Activated T-cell treated with anti-CD3 and anti-CD28 coated beads for 48 hours (primary cell): Measurements from ENCODE around the gene AFAP1.
A peak's percentile ranks its signal among the peaks of the same experiment; 100 is the strongest.

Source experiments
- DNase-seq: peaks from one replicate; pipeline ENCODE4 v3.0.0-alpha.2; 2020; ENCODE audit warnings: low read depth

The AFAP1 gene

DNA sequence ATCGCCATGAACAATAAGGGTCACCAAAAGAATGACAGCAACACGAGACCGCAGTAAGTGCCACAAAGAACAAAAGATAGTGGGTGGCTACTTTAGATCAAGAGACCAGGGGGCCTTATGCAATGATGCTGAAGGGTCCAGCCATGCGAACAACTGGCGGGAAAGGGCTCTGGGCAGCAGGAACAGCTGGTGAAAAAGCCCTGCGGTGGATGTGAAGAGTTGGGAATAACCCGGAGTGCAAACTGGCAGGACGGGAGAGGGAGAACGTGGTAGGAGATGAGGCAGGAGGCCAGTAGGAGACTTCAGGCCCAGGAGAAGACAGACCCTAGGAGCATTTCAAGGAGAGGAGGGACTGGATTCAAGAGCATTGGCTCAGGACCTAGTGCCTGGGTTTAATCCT lies 120.2 kb downstream of the AFAP1 start:
- no peak for DNase-seq

DNA sequence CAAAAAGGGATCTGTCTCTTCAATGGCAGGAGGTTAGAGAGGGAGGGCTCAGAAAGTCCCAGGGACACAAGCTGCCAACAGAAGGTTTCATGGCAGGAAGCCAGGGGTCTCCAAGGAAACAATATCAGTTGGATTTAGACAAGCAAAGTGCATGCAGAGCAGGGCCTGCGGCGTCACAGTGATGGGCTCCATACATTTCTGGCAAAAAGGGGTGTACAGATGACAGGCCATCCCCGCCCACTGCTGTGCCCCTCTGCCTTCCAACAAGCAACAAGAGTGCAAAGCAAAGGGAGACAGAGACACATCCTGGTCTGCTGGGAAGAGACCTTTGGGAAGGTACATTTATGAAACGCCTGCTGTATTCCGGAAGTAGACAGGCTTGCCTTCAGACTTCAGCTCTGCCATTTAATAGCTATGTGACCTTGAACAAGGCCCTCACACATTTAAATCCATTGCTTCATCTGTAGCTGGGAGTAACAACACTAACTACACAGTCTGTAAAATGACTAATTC lies 121.2 kb downstream of the AFAP1 start:
- DNase-seq = no peak

DNA sequence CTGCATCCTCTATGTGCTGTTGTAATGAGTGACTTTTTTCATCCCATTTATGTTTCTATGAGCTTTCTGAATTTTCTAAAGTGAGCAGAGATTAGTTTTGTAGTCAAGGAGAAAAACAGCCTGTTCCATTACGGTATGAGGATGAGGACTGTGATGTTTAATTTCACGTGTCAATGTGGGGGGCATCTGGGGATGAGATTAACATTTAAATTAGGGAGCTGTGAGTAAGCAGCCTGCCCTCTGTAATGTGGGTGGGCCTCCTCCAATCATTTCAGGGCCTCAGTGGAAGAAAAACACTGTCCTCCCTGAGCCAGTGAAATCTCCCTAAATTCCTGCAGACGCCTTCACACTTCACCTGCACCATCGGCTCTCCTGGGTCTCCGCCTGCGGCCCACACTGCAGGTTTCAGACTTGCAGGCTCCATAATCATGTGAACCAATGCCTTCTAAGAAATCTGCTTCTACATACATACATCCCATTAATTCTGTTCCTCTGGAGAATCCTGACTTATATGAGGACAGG lies 121.7 kb downstream of the AFAP1 start:
- DNase-seq = no peak

DNA sequence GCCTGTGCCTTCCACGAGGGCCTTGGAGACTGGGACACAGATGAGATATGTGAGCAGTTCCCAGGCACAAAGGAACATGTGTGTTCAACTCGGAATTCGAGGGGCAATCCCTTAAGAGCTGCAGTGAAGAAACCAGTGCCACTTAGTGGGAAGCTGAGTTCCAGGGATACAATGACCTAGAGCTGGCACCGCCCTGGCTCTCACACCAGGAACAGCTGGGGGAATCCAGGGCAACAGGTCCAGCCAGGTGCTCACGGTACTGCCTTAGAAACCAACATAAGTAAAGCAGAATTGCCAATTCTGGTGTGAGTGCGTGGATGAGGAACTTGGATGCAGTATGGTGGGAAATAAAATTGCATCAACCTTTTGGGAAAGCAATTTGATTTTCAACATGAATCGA lies 122.9 kb downstream of the AFAP1 start:
- DNase-seq = no peak

DNA sequence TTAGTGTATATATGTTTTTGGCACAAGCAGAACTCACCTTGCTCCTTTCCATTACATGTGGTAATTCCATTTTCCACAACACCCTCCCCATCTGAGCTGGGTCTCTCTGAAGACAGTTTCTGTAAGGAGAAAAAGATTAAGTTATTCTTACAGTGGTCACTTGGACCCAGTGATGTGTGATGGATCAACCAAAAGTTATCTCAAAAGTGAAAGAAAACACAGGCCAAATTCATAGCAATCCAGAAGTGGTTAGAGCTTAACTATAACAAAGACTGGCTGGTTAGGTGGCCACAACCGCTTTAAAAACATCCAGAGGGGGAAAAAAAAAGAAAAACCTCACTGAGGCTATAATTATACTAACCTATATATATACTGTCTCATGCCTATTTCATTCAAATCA lies 123.7 kb downstream of the AFAP1 start:
- DNase-seq = no peak

DNA sequence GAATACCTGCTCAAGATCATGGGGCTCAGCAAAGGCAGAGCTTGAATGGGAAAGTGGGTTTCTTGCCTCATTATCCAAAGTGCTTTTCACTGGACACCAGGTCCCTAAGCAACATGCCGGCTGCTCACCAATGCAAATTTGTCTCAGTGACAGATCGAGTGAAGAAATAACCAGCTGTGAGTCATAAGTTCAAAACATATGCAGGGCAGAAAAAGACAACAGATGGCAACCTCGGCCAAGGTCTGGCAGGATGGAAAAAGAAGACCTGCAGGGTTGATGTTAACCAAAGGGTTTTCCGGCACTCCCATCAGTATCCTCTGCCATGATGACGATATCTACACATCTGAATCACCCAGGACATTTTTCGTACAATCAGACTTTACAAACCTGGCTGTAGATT lies 124.1 kb downstream of the AFAP1 start:
- DNase-seq = no peak

DNA sequence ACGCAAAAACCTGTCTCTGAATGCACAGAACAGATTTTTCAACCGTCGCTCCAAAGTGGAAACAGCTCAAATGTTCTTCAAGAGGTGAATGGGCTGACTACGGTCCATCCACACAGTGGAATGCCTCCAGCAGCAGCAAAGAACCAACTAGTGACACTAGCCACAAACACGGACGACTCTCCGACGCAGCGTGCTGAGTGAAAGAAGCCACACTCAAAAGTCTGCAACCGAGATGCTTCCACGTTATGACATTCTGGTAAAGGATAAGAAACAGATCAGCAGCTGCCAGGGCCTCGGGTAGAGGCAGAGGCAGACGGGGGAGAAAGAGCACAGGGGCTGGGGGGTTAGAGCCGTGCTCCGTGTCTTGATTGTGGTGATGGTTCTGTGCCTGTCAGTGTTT lies 125.2 kb downstream of the AFAP1 start:
- no peak for DNase-seq

DNA sequence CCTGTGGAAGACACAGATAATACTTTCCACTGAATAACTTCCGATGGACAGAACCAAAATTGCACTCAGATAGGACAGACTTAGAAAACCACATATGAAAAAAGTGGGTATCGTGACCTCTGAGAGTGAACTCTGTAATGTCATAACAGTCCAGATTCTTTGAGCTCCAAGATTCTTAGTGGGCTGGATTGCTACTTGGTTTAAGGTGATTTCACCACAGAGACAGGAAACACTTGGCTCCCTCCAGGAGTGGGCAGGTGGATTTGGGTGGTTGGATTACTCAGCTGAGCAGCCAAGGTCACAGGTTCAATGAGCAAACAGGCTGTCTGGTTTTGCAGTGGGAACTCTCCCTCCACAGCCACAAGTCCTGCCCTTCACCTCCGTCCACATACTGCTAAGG lies 126.0 kb downstream of the AFAP1 start:
- no peak for DNase-seq

DNA sequence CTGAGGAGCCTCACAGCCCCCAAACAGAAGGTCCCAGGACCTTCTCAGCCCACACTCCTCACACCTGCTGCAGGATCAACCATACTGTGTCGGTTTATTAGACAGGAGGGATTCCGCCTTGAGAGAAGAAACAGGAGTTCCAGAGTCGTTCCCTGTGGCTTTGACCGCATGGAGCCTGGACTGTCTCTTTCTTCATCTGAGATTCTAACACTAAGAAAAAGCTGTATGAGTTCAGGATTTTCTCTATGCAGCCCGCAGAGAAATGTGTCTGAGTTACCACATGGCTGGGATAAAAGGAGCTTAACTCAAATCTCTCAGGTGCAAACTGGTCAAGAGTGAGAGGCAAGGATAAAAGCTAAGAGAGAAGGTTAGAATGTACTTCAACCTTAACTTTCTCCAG lies 126.7 kb downstream of the AFAP1 start:
- DNase-seq = no peak

DNA sequence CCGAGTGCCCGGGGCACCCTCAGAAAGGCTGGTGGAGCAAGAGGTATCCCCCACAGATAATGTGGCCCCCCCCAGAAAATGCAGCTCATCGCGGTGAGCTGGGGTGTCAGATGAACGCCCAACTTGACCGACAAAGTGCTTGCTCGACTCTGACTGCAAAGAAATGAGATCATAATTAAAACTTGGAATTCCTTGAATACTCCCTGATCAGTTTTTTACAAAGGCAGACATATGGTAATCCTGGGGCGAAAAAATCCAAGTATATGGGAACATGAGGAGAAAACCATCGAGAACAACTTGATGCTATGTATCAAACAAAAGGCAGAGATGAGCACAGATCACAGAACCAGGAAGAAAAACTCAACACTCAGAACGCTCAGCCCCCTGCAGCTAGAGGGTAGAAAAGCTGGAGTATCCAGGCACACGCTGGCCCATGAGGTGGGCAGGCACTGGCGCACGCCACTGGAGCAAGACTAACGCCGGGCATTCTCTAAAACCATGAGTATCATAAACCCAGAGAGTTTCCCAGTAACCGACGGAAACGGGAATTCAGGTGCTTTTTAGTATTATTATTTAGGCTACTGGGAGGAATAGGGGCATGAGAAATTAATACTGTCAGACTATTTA lies 127.3 kb downstream of the AFAP1 start:
- no peak for DNase-seq

DNA sequence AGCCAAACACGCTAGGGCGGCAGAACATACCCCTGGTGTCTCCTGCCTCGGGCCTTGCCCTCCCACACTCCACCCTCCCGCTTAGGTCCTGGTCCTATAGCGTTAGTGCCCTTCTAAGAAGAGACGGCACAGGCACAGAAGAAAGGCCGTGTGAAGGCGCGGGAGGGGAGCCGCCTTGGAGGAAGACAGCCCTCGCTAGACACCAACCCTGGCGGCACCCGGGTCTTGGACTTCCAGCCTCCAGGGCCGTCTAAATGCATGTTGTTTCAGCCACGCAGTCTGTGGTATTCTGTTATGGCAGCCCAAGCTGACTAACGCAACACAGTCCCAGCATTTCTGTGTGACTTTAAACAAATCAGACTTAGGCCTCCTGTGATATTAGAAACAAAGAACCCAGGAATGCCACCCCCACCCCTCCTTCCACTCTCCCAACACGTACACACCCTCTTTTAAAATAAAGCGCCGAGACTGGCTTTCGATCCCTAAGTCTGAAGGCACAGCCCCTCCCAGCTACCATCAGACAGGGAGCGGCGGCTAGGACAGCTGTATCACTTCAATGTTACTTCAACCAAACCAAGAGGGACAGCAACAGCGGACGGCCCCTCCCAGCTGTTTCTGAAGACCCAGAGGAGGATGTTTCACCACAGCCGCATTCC lies 128.0 kb downstream of the AFAP1 start:
- no peak for DNase-seq

DNA sequence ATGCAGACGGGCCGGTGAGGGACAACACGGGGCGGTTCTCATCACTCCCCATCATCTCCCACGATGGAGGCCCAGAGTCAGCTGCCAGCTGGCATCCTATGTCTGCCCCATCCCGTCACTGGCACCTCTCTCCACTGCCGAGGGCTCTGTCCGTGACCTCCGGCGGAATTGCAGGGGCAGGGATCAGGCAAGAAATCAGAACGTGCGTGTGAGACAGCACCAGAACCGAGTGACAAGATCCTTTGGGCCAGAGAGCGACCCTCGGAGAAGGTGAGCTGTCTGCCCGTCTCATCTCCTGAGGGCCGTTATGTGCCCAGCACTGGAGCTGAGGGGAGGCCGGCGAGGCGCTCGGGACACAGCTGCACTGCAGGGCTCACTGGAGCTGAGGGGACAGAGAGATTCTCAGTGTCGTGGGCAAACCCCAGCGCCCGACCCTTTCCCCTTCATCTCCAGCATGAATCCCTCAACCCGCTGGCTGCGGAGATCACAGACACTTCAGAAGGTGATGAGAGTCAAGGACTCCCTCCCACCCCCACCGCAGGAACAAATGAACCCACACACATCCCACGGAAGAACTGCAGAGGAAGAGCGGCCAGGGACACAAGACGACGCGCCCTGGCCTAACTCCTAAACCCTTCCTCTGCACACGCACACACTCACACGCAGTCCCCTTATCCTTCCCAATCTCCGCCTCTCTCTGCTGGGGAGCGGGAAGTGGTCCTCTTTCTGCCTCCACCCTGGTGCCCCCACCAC lies 128.7 kb downstream of the AFAP1 start:
- DNase-seq = no peak

DNA sequence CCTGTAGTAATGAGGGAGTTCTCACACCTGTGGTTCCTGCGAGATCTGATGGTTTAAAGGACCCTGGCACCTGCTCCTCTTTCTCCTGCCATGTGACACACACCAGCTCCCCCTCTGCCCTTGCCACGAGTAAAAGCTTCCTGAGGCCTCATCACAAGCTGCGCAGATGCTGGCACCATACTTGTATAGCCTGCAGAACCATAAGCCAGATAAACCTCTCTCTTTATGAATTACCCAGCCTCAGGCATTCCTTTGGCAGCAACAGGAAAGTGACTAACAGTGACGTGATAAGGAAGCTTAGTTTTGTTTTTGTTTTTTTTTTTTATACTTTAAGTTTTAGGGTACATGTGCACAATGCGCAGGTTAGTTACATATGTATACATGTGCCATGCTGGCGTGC lies 130.9 kb downstream of the AFAP1 start:
- no peak for DNase-seq

DNA sequence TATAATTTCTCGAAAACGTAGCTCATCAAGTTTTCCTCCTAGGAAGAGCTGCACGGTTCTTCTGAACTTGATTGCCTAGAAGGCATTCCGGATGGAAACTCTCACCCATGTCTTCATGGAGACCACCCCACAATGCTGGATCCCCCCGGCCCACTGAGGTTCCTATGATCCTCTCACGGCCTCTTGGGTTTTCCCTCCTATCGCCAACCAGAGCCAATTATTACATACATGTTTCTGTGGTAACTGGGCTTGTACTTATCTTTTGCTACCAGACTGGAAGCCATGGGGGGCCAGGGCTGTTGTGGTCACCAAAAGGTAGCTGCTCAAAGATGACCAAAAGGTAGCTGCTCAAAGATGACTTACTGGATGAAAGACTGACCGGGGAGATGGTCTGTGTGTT lies 131.5 kb downstream of the AFAP1 start:
- DNase-seq = no peak

DNA sequence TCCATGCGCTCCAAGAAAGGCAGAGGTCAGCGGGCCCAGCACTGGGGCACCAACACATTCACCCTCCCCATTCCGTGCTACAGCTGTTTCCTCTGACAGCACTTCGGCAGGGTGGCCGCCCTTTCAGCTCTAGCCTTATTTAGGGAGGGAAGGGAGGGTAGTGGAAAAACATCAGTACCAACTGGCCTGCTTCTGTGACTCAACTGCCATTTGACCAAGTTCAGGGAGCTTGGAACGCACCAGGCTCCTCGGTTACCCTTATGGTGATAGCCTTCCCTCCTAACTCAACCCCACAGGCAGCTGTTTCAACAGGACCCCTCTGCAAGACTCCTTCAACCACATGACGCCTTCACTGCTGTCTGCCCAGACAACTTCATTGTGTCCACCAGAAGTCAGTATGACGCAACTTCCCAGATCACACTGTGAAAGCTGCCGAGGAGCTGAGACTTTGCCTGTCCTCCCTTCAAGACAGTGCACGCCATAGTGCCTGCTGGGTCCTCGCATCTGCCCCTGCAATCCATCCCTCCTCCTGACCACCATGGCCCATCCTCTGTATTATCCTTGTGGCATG lies 132.2 kb downstream of the AFAP1 start:
- DNase-seq = no peak

DNA sequence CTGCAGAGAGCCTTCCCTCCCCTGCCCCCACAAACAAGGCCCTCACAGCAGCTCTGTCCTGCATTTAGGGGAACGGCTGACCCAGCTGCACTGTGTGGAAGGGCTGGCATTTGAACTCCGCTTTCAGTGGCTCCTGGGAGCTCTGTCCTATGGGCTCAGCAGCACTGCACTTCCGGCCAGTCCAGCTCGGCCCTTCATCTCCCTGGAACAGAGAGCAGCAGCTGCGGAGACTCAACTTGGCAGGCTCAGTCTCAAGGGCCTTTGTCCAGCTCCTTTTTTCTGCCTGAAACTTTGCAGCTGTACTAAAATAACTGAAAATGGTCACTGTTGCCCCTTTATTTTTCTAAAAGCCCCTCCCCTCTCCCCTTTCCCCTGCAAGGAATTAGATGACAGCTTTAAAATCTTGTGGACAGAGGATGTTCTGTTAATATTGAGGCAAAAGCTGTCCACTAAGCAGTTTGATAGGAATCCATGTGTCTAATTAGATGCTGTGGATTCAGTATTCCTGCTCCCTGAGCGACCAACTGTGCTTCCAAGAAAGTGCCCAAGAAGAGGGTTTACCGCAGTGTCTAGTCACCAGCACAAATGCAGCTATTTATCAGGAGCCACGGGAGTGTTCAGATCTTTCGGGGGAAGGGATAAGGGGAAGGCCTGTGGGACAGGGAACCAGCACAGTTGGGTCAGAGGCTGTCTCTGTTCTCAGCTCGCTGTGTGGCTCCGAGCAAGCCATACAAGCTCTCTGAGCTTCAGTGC lies 133.1 kb downstream of the AFAP1 start:
- DNase-seq = no peak

DNA sequence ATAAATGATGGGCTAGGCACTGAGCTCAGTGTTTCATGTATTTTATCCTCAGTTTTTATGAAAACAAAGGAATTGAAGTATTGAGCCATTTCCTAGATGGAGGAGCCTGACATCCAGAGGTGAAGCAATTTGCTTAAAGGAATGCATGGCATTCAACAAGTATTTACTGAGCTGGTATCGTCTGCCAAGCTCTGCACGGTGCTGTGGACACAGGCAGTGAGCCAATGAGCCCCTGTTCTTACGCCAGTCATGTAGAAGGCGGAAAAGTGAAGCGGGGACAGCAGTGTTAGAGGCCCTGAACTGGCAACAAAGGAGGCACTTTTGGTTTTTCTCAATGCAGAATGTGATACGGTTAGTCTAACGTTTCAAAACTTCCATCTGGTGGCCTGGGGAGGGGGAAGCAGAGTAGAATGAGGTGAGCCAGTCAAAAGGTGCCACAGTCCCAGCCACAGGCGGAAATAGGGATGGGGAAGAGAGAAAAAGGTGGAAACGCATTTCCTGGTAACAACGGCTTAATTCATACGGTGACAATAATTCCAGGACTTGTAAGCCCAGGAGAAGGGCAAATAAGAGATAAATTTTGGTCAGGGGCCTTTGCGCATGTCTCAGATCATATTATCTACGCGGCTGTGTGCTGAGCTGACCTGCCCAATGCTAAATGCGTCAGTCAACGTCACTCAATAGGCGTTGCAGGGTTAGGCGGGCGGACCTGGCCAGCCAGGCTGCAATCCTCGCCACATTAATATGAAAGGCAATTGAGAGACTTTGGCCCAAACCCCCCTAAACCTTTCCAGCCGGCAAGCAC lies 133.9 kb downstream of the AFAP1 start:
- DNase-seq = no peak

DNA sequence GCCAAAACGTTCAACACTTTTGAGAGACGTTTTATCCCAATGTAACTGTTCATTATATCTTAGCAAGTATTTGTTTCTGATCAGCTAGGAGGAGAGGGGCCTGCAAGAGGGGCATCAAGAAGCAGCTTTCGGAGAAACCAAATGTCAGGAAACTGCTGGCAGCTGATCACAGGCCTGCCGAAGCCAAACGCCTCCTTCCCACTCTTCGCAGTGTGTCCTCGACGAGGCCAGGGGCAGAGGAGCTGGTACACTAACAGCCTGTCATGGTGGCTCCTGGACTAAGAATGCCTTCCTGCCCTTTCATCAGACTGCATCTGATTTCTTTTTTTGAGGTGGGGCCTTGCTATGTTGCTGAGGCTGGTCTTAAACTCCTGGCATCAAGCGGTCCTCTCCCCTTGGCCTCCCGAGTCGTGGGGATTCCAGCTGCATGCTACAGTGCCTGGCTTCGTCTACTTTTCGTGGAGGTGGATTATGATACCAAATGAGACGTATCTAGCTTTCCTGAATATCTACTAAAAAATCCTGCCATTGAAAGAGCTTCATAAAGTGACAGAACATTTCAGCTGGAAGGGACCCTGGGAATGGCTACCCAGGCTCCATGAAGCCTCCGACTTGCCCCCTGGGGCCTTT lies 134.8 kb downstream of the AFAP1 start:
- no peak for DNase-seq

DNA sequence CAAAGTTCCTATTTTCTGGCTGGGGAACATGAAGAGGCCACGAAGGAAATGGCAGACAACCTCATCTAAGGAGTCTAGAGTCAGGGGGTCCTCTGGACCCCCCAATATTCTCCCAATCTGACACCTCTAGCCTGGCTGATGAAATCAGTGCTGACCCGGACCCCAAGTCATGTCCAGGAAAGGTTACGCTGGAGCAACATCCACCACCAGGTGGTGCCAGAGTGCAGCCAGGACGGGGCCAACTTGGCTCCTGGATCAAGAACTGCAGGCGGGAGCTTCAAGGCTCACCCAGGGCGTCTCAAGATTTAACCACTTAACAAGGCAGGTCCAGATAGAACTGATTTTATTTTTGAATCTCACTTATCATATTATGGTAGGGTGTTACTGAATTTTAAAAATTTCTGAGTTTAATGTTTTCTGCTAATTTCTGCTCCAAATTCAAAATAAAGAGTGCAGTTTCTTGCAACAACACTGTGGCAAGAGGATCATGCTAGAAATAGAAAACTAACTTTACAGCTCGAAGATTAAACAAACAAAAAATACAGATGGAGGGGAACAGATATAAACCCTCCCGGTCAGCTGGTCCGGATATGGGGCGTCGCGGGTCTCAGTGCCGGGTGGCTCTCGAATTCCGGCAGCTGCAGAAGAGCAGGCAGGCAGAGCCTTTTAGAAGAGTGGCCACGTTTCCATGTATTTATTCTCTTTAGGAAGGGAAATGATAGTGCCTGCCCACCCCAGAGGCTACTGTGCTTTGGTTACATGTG lies 135.5 kb downstream of the AFAP1 start:
- DNase-seq = peak; percentile 80

DNA sequence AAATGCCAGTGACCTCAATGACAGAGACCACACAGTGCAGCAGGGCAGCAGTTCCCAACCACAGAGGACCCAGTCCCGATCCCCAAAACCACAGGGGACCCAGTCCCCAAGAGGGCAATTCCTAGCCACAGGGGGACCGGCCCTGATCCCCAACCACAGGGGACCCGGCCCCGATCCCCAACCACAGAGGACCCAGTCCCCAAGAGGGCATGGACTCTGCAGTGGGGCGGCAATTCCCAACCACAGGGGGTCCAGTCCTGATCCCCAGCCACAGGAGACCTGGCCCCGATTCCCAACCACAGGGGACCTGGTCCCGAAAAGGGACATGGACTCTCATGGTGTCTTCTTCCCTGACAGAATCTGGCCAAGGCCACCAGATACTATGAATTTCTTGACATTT lies 136.3 kb downstream of the AFAP1 start:
- no peak for DNase-seq
